GM21526 (cell line): ENCODE data around the gene ALG14.
"Not testable (repeated sequence)": the region's sequence is repeated elsewhere in the genome, so short reads cannot be mapped to it uniquely, and the experiment has no call there.

Source experiments
- ATAC-seq: cut with Tn5 transposase; IDR thresholded peaks from one replicate; pipeline ENCODE4 v1.9.1; 2021; ENCODE audit warnings: moderate library complexity; ENCODE audit not compliant: unreplicated experiment, low FRiP score

The ALG14 gene

DNA sequence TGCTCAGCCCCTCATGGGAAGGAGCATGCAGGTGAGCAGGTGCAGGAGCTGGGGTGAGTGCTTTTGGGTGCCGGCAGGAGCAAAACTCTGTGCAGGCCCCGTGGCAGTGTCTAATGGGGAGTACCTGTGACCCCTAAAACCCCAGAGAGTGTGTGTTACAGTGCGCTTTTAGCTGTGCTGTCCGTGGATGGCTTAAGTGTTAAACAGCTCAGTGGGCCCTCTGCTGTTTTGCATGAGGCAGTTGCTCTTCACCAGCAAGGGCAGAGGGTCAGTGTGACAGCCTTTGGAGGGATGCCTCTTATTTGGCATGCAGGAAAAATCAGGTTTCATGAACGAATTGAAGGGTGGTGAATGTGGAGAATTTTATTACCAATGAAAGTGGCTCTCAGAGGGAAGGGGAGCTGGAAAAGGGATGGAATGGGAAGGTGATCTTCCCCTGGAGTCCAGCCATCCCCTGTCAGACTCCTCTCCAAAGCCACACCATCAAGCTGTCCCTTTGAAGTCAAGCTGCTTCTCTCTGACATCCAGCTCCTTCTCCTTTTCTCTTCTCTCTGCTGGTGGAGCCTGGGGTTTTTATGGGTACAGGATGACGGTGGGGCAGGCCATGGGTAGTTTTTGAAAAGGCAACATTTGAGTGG is 17.0 kb upstream of the ALG14 start:
- no peak for ATAC-seq

DNA sequence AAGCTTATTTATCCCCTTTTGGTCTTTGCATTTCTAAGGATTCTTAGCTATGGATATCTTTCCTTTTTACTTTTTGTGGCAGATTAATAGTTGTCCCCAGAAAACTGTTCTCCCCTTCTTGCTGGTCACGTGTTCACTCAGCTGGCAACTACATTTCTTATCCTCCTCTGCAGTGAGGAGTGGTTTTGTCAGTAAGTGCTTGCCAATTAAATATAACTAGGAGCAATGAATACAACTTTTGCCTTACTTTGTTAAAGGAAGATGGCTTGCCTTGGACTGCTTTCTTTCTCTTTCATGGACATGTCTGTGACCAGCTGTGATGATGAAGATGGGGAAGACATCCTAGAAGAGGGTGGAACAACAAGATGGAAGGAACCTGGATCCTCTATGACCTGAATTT is 15.6 kb upstream of the ALG14 start:
- ATAC-seq, result no peak

DNA sequence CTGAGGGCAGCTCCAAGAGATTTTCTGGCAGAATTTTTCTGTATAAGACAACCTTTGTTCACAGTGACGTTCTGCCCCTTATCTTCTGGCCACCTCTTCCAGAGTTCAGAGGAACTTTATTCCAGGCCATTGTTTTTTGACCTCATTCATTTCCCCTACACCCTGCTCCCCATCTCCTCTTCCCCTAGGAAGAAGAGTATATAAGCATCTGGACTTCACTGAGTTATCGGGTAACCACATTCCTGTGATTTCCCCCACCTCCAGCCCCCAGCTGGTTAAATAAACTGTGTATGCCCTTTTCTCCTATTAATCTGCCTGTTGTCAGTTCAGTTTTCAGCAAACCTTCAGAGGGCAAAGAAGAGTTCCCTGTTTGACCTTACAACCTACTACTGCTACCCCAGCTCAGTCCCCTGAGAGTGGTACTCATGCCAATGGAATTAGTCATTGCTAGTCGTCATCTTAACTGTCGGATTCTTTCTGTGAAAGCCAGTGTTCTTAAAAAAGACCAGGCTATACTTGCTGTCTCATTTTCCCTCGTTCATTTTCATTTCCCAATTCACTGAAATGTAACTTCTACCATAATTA is 14.3 kb upstream of the ALG14 start:
- ATAC-seq, result no peak

DNA sequence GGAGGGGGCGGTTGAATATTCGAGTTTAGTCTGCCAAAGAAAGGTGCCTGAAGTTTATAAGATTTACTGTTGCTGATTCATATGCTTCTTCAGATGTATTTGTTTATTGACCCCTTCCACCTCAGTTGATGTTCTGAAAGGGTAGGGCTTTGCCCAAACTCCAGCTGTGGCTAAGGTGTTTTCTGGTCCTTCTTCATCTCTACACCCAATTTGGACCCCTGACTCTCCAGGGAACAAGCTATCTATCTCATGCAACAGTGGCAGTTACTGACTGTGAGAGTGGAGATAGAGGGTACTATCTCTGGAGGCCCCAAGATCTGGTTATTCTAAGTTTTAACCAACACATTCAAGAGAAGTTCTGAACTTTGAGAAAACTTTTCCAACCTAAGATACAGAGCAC is 12.6 kb upstream of the ALG14 start:
- ATAC-seq, result no peak

DNA sequence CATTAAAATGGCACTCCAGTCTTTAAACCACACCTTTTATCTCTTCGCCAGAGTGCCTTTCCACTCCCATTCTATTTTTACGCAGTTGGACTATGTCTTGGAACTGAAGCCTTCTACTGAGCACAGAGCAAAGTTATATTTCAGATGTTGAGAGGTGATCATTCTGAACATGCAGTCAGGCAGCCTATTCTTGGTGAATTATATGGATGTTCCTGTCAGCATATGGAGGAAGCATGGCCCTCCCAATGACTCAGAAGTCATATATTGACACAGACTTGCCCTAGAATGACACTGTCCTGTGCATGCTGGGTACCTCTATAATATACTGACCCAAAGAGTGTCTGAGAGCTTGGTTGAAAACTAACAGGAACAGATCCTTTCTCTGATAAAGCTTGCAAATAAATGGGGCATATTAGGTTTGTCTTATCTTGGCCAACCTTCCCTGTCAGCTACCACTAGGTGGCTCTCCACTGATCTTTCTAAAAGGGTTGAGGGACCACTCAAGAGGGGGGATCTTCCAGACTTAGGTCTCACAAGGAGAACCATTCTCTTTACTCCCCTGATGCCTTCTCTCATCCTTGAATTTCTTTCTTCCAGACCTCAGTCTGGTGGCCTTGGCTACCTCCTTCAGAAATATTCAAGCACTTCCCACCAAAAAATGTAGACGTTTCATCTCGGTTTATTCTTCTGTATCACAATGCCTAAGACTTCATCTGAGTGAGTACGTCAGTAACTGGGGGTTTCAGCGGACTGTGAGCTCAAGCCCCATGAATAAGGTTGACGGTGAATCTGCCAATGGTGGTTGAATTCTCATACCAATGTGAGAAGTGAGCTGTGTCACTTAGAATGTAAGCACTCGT is 11.8 kb upstream of the ALG14 start:
- ATAC-seq, result peak; percentile 71

DNA sequence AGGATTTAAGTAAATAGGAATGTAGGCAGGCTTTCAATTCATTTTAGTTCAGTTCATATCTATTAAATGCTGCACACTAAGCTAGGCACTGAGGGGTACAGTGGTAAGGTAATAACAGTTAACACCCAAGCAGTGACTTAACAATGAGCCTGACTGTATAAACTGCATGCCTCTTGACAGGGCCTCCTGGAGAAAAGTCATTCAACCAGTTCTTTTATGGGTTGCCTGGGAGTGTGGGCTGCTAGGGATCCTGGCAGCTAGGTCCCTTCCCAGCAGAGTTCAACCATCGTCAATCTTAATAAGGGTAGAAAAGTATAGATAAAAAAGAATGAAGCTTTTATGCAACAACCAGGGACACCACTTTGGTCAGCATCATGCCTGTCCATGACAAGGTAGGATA is 8.1 kb upstream of the ALG14 start:
- no peak for ATAC-seq

DNA sequence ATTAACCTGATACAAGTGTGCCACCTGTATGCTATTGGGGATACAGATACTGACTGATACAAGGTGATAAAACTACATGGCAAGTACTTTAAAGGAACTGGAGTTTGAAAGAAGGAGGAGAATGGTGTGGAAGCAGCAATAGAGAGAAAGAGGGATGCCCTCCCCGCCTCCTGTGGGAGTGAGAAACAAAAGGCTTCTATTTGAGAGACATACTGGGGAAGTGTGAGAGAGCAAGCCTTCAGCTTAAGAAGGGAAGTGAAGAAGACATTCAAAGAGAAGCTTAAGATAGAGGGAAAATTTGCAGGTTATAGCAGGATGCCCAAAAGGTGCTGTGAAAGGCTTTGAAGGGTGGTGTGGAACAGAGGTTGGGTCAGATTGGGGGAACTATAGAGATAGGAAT is 7.7 kb upstream of the ALG14 start:
- no peak for ATAC-seq

DNA sequence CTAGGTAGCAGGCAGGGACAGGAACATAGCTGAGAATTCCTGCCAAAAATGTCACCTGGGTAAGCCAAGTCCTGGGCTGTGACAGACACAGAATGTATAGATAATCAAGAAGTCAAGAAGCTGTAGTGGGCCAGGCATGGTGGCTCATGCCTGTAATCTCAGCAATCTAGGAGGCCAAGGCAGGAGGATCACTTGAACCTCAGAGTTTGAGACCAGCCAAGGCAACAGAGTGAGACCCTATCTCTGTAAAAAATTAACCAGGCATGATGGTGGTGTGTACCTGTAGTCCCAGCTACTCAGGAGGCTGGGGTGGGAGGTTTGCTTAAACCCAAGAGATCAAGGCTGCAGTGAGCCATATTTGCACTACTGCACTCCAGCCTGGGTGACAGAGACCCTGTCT is 3.3 kb upstream of the ALG14 start:
- no peak for ATAC-seq

DNA sequence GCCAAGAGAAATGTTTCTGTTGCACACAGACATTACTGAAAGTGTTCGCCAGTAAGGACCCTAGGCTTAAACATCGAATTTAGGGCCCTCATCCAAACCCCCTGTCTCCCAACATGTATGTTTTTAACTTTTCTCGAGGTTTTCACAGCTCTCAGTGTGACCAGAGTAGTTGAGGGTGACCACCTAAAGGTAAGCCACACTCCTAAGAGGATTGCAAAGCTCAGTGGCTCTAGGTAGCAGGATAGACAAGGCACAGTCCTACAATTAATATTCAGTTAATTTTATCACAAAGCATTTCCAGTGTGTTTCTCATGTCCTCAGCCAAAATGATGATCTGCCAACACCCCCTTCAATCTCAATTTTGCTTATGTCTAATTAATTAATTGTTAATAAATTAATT is 695 bp upstream of the ALG14 start:
- no peak for ATAC-seq

DNA sequence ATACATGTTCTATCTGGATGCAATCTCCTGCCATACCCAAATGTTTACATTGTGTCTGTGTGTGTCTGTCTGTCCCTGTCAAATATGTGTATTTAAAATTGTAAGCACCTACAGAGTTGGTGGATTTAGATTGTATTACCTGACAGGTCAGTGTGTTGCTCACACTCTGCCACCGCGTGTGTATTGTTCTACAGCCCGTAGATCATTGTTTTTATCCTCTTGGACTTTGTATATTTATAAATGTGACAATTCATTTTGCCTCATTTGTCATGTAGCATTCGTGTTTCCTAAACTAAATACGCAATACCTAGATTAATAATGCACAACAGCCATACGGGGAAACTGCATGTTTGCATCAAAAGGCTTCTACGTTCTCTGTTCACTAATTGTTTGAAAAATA is 634 bp downstream of the ALG14 start:
- ATAC-seq, result no peak

DNA sequence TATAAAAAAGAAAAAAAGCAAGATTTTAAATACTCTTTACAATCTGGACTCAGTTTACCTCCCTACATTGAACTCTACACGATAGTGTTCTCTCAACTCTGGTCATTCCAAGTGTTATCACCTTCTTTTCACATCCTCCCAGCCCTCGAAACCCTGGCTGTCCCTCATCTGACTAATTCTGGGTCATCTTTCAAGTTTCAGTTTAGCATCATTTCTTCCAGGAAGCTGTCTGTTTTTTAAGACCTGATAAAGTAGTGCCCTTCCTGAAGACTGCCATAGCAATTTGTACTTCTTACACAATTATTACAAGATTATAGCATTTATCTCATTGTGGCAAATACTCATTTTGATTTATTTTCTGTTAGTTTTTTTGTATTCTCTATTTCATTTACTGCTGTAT is 1.2 kb downstream of the ALG14 start:
- ATAC-seq, result no peak

DNA sequence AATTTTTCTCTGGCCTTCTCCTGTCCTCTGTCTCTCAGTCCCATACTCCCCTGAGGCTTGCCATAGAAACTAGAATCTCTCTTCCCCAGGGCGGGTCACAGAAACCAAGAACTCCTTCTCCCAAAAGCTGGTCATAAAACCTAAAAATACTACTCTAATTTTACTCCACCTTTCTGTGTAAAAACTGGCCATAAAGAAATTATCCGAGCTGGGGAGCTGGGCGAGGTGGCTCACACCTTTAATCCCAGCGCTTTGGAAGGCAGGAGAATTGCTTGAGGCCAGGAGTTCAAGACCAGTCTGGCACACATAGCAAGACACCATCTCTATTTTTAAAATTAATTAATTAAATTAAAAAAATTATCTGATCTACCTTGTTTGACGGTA is 3.0 kb downstream of the ALG14 start:
- ATAC-seq, result no peak

DNA sequence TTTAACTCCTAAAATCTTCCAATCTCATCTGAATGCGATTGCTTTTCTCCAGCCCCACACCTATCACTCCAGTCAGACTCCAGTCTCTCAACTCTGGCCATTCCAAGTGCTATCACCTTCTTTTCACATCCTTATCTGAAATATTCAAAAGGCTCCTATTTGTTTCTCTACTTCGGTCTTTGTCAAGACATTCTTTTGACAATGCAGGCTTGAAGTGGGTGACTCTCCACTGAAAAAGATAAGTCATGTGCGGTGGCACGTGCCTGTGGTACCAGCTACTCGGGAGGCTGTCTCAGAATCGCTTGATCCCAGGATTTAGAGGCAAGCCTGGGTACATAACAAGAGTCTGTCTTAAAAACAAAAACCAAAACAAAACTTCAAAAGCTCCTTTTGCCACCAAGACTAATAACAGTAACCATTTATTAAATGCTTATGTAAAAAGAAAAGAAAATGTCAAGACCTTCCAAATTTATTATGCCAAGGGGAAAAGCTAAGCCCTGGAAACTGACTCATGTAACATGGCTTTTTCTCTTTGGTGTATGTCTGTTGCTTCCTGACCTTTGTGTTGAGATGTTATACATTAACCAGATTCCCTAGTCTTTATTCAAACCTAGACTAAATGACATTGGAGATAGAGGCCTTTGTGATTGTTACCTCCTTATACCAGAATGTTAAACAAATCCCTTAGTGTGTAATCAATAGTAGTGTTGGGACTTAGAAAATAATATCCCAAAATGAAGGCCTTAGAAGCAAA is 3.6 kb downstream of the ALG14 start:
- no peak for ATAC-seq

DNA sequence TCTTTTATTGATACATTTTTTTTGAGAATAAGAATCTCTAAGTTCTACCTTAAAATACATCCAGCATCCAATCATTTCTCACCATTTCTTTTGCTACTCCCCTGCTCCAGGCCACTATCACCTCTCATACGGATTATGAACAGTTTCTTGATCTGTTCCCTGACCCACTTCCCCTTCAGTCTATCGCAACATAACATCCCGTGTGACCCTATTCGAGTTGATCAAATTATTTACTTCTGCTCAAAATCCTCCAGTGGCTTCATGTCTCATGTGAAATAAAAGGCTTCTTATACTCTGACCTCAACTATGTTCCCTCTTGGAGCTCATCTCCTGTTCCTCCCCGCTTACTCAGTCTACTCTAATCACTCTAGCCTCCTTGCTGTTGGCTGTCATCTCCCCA is 5.2 kb downstream of the ALG14 start:
- no peak for ATAC-seq

DNA sequence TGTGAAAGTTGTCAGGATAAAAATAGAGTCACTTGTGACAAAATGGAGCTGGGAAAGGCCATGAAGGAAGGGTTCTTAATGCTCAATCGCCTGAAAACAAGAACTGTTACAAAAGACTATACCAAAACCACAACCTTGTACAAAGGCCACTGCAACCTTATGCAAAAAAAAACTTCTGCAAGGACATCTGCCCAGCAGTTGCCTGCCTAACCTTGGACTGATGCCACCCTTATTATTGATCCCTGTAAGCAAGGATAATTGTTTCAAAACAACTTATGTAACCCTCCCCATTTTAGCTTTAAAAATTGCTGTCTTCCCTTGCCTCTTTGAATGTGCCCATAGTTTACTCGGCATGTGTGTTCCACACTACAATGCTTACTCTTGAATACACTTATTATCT is 5.7 kb downstream of the ALG14 start:
- no peak for ATAC-seq

DNA sequence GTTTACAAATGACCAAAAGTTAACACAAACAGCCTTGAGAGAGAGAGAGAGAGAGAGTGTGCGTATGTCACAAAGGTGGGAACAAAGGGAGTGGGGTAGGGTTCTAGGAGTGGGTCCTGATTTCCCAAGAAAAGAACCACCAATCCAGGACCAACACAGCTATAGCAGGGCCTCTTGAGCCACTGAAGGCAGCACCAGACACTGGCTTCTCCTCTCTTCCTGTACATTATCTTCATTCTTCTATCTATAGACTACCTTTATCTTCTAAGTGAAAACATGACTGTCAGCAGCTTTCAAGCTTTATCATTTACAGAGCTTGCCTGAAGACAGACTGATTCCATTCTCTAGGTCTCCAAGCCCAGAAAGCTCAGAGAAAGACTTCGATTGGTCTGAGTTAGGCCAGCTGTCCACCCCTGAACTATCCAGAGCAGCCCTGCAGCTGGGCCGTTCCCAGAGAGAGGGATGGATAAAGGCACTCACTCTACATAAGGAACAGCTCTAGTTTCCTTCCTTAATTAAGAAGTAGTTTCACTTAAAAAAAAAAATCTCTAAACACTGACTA is 11.2 kb downstream of the ALG14 start:
- ATAC-seq, result no peak

DNA sequence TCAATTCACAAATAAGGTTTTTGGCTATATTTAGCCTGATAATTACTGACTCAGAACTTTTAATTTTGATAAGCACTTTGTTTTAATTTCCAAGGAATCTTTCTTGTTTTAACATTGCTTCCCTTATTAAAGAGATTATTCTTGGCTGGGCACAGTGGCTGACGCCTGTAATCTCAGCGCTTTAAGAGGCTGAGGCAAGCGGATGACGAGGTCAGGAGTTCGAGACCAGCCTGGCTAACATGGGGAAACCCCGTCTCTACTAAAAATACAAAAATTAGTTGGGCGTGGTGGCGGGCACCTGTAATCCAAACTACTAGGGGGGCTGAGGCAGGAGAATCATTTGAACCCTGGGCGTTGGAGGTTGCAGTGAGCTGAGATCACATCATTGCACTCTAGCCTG is 13.8 kb downstream of the ALG14 start:
- ATAC-seq, result no peak

DNA sequence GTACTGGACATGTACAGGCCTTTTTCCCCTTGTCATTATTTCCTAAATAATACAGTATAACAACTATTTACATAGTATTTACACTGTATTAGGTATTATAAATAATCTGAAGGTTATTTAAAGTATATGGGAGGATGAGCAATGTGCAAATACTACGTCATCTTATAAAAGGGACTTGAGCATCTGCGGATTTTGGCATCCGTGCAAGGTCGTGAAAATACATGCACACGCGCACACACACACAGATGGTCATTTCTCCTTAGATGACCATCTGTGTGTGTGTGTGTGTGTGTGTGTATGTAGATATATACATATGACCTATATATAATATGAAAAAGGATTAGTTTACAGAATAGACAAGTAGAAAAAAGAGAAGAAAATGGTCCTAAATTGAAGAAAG is 15.4 kb downstream of the ALG14 start:
- no peak for ATAC-seq

DNA sequence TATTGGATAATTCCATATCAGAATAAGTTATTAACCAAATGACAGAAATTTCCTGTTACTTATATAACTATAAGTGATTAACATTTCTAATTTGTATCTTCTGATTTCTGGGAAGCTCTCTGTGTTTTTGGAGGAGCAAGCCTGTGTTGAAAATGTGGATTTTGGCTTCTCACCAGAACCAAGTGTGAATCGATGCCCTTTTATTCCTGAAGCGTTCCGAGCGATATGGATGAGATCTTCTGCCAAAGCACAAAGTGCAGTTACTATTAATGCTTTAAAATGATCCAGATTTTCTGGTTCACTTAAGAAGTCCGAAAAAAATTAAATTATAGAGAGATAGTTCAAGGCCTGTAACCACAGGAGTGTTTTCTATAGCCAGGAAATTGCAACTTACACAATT is 22.8 kb downstream of the ALG14 start:
- ATAC-seq, result no peak

DNA sequence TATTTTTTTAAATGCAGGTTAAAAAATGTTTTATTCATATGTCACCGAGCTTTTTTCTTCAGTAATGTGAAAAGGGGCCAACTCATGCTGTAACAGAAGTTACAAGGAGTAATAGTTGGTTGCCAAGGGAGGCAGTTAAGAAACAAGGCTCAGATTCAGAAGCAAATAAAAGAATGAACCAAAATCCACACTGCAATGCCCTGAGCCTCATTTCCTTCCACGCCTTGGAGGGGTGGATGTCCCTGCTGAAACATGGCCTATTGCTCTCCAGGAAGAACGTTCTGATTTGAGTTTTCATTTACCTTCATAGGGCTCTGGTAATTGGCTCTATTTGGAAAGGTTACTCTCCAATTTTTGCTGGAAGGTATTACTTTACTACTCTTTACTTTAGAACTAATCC is 24.4 kb downstream of the ALG14 start:
- ATAC-seq, result no peak

DNA sequence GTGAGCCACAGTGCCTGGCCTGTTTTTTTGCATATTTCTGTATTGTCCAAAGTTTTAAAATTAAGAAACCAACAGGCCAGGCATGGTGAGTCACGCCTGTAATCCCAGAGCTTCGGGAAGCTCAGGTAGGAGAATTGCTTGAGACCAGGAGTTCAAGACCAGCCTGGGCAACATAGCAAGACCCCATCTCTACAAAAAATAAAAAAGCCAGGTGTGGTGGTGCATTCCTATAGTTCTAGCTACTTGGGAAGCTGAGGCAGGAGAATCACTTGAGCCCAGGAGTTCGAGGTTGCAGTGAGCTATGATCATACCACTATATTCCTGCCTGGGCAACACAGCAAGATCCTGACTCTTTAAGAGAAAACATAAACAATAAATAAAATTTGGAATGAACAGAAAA is 25.1 kb downstream of the ALG14 start:
- ATAC-seq, result not testable (repeated sequence)
